A172 (cell line): ENCODE measurements around the gene ATP4A. TPM values are rescaled to one million over a fixed set of nuclear protein-coding genes. Genes with fewer than 3 reads are reported as not detected.

ENCODE experiments used
- total RNA-seq: library from RNA; depleted of rRNA; stranded (reverse); fragments of >200 nt; shearing (Covaris generic); gene quantifications from 2 replicates; pipeline ENCODE4 v1.2.3, GENCODE V29; 2014; rRNA removed

Gene ATP4A
- total RNA-seq, 1 experiment from 2014 or later: not detected

Other genes with a start within 250 kb of the ATP4A start
- 3.4 and 7.6 TPM in 2 replicates for gene CD22, start 234.5 kb downstream of the ATP4A start, total RNA-seq
- not detected in 2 replicates for gene FFAR1, start 215.8 kb downstream of the ATP4A start, total RNA-seq
- gene FFAR3, start 205.2 kb downstream of the ATP4A start, total RNA-seq: not detected in 2 replicates
- gene GPR42, start 192.6 kb downstream of the ATP4A start, total RNA-seq: not detected in 2 replicates
- gene FFAR2, start 115.4 kb downstream of the ATP4A start, total RNA-seq: not detected in 2 replicates
- not detected in 2 replicates for gene KRTDAP, start 73.2 kb downstream of the ATP4A start, total RNA-seq
- 4.0 and 4.4 TPM in 2 replicates for gene DMKN, start 50.0 kb downstream of the ATP4A start, total RNA-seq
- gene SBSN, start 35.3 kb downstream of the ATP4A start, total RNA-seq: not detected in 2 replicates
- not detected in 2 replicates for gene GAPDHS, start 30.2 kb downstream of the ATP4A start, total RNA-seq
- gene TMEM147, start 18.0 kb downstream of the ATP4A start, total RNA-seq: 167 and 204 TPM in 2 replicates
- gene PMIS2, start 22.5 kb upstream of the ATP4A start, total RNA-seq: not detected in 2 replicates
- gene HAUS5, start 49.1 kb upstream of the ATP4A start, total RNA-seq: 17.6 and 18.9 TPM in 2 replicates
- gene RBM42, start 65.4 kb upstream of the ATP4A start, total RNA-seq: 105 and 110 TPM in 2 replicates
- gene ETV2, start 78.1 kb upstream of the ATP4A start, total RNA-seq: 0.12 and 1.4 TPM in 2 replicates
- gene COX6B1, start 84.7 kb upstream of the ATP4A start, total RNA-seq: 483 and 1,012 TPM in 2 replicates
- gene UPK1A, start 102.9 kb upstream of the ATP4A start, total RNA-seq: 0.17 TPM in 1 of 2 replicates, not detected in the other
- gene ZBTB32, start 140.9 kb upstream of the ATP4A start, total RNA-seq: not detected in 2 replicates
- 8.0 and 9.6 TPM in 2 replicates for gene KMT2B, start 154.3 kb upstream of the ATP4A start, total RNA-seq
- gene IGFLR1, start 178.8 kb upstream of the ATP4A start, total RNA-seq: 5.3 and 22.0 TPM in 2 replicates
- 6.9 and 18.0 TPM in 2 replicates for gene U2AF1L4, start 181.8 kb upstream of the ATP4A start, total RNA-seq
- 37.1 and 40.9 TPM in 2 replicates for gene PSENEN, start 182.0 kb upstream of the ATP4A start, total RNA-seq
- gene LIN37, start 184.9 kb upstream of the ATP4A start, total RNA-seq: 13.8 and 16.4 TPM in 2 replicates
- 0.07 and 0.72 TPM in 2 replicates for gene HSPB6, start 193.4 kb upstream of the ATP4A start, total RNA-seq
- gene PROSER3, start 194.5 kb upstream of the ATP4A start, total RNA-seq: 5.7 and 7.0 TPM in 2 replicates
- gene ARHGAP33, start 211.9 kb upstream of the ATP4A start, total RNA-seq: 2.8 and 7.8 TPM in 2 replicates
- gene PRODH2, start 249.2 kb upstream of the ATP4A start, total RNA-seq: not detected in 2 replicates